ENCODE results near the gene C22orf23.
"Not testable (repeated sequence)": the region's sequence is repeated elsewhere in the genome, so short reads cannot be mapped to it uniquely, and the experiment has no call there.

C22orf23 gene

GRCh38 chr22:37967147-37967546 is 13.7 kb upstream of the C22orf23 start:
- no peak overlapping the region for H3K27ac ChIP-seq (ENCODE audit: low read length)
- H3K36me3 ChIP-seq (ENCODE audit: insufficient read depth, low read depth, low read length) = peaks cover 41% of the 10 kb centered on the region
- no peak overlapping the region for H3K4me3 ChIP-seq (ENCODE audit: low read length)
- no peak overlapping the region for H3K9ac ChIP-seq (ENCODE audit: low read depth, low read length)
- H3K4me1 ChIP-seq (ENCODE audit: insufficient read depth, low read length) = peaks cover 6% of the 10 kb centered on the region; the same call in 1 of the 2 replicates
- H3K27me3 ChIP-seq (ENCODE audit: insufficient read depth, low read length) = no peaks in the 10 kb centered on the region
- H3K9me3 ChIP-seq (ENCODE audit: insufficient read depth, low read depth, low read length) = no peaks in the 10 kb centered on the region

GRCh38 chr22:37965940-37966664 is 12.7 kb upstream of the C22orf23 start:
- Histone ChIP-seq H3K4me3 (ENCODE audit: low read length) (no peak overlapping the region), H3K36me3 (ENCODE audit: insufficient read depth, low read depth, low read length) (peaks cover 52% of the 10 kb centered on the region), H3K27me3 (ENCODE audit: insufficient read depth, low read length) (no peaks in the 10 kb centered on the region), H3K4me1 (ENCODE audit: insufficient read depth, low read length) (no peaks in the 10 kb centered on the region; the same call in 1 of the 2 replicates), H3K9me3 (ENCODE audit: insufficient read depth, low read depth, low read length) (no peaks in the 10 kb centered on the region), H3K27ac (ENCODE audit: low read length) (no peak overlapping the region), H3K9ac (ENCODE audit: low read depth, low read length) (no peak overlapping the region)

- Histone ChIP-seq H3K9me3 (ENCODE audit: insufficient read depth, low read depth, low read length) (no peaks in the 10 kb centered on the region), H3K36me3 (ENCODE audit: insufficient read depth, low read depth, low read length) (peaks cover 73% of the 10 kb centered on the region), H3K27me3 (ENCODE audit: insufficient read depth, low read length) (no peaks in the 10 kb centered on the region), H3K27ac (ENCODE audit: low read length) (no peak overlapping the region), H3K9ac (ENCODE audit: low read depth, low read length) (no peak overlapping the region), H3K4me1 (ENCODE audit: insufficient read depth, low read length) (no peaks in the 10 kb centered on the region; the same call in 1 of the 2 replicates), H3K4me3 (ENCODE audit: low read length) (no peak overlapping the region)
Observed at GRCh38 chr22:37961062-37961461, 7.7 kb upstream of the C22orf23 start.

DNA sequence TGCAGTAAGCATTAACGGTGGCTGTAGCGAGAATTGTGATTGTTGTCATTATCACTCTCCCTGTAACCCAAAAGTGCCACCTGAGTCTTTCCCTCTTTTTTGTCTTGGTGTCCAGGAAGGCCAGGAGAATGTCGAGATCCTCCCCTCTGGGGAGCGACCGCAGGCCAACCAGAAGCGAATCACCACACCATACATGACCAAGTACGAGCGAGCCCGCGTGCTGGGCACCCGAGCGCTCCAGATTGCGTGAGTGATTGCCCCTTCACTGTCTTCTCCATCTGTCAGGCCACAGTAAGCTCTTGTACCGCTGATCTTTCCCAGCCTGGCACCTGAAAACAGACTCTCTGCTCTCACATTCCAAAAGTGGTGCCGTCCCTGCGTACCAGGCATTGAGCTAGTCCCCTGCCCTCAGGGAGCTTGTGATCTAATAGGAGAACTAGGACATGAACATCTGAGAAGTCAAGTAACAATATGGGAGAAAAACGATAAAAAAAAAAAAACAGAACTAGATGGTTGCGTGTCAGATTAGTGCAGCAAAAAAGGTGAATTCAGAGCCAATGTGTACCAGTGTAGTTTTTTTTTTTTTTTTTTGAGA is 5.9 kb upstream of the C22orf23 start:
- Histone ChIP-seq H3K9me3 (ENCODE audit: insufficient read depth, low read depth, low read length) (no peaks in the 10 kb centered on the region), H3K4me1 (ENCODE audit: insufficient read depth, low read length) (peaks cover 4% of the 10 kb centered on the region; the same call in 1 of the 2 replicates), H3K36me3 (ENCODE audit: insufficient read depth, low read depth, low read length) (peaks cover 68% of the 10 kb centered on the region), H3K27me3 (ENCODE audit: insufficient read depth, low read length) (no peaks in the 10 kb centered on the region), H3K4me3 (ENCODE audit: low read length) (no peak overlapping the region), H3K9ac (ENCODE audit: low read depth, low read length) (no peak overlapping the region), H3K27ac (ENCODE audit: low read length) (no peak overlapping the region)

GRCh38 chr22:37957232-37957631 is 3.8 kb upstream of the C22orf23 start:
- peaks cover 57% of the 10 kb centered on the region for H3K36me3 ChIP-seq (ENCODE audit: insufficient read depth, low read depth, low read length)
- peaks cover 4% of the 10 kb centered on the region for H3K4me1 ChIP-seq (ENCODE audit: insufficient read depth, low read length)
- H3K9ac ChIP-seq (ENCODE audit: low read depth, low read length) = no peak overlapping the region

DNA sequence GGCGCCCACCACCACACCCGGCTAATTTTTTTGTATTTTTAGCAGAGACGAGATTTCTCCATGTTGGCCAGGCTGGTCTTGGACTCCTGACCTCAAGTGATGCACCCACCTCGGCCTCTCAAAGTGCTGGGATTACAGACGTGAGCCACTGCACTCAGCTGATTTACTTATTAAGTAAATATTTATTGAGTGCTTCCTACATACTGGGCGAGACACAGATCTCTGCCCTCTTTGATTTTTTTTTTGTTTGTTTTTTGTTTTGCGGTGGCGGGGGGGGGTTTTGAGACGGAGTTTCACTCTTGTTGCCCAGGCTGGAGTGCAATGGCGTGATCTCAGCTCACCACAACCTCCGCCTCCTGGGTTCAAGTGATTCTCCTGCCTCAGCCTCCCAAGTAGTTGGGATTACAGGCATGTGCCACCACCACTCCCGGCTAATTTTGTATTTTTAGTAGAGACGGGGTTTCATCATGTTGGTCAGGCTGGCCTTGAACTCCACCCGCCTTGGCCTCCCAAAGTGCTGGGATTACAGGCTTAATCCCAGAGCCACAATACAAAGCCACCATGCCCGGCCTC is 2.5 kb upstream of the C22orf23 start:
- not testable (repeated sequence) for H3K27ac ChIP-seq (ENCODE audit: low read length); H3K9ac ChIP-seq (ENCODE audit: low read depth, low read length); H3K9me3 ChIP-seq (ENCODE audit: insufficient read depth, low read depth, low read length); H3K4me1 ChIP-seq (ENCODE audit: insufficient read depth, low read length); H3K4me3 ChIP-seq (ENCODE audit: low read length)
- Histone ChIP-seq H3K36me3 (ENCODE audit: insufficient read depth, low read depth, low read length) (peaks cover 43% of the 10 kb centered on the region), H3K27me3 (ENCODE audit: insufficient read depth, low read length) (peaks cover 15% of the 10 kb centered on the region)

More at GRCh38 chr22:37957232-37957631, 3.8 kb upstream of the C22orf23 start:
- Histone ChIP-seq H3K9me3 (ENCODE audit: insufficient read depth, low read depth, low read length) (no peaks in the 10 kb centered on the region), H3K4me3 (ENCODE audit: low read length) (no peak overlapping the region), H3K27ac (ENCODE audit: low read length) (no peak overlapping the region), H3K27me3 (ENCODE audit: insufficient read depth, low read length) (peaks cover 10% of the 10 kb centered on the region)

GRCh38 chr22:37954686-37955085 is 1.3 kb upstream of the C22orf23 start:
- no peak overlapping the region for H3K27ac ChIP-seq (ENCODE audit: low read length)
- H3K4me3 ChIP-seq (ENCODE audit: low read length) = peak overlapping the region; percentile 99
- peaks cover 31% of the 10 kb centered on the region for H3K36me3 ChIP-seq (ENCODE audit: insufficient read depth, low read depth, low read length)
- H3K4me1 ChIP-seq (ENCODE audit: insufficient read depth, low read length) = peaks cover 4% of the 10 kb centered on the region
- peak overlapping the region; percentile 95; the same call in 1 of the 2 replicates for H3K9ac ChIP-seq (ENCODE audit: low read depth, low read length)
- no peaks in the 10 kb centered on the region for H3K9me3 ChIP-seq (ENCODE audit: insufficient read depth, low read depth, low read length)
- H3K27me3 ChIP-seq (ENCODE audit: insufficient read depth, low read length) = peaks cover 15% of the 10 kb centered on the region

DNA sequence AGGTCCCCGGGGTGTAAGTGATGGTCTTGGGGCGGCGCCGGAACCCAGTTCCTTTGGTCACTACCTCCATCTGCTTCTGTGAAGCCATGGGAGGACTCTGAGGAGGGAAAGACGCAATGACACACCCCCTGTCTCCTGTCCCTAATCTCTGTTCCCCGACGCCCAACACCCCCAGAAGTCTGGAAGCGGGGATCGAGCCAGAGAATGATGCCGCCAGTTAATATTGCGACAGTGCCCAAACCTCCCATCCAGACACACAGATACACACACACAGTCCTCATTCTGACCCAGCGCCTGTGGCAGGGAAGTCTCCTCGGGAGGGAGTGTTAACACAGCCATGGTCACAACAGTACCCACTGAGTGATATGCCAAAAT is 352 bp downstream of the C22orf23 start:
- H3K36me3 ChIP-seq (ENCODE audit: insufficient read depth, low read depth, low read length) = peaks cover 15% of the 10 kb centered on the region
- no peak overlapping the region for H3K27ac ChIP-seq (ENCODE audit: low read length)
- H3K9ac ChIP-seq (ENCODE audit: low read depth, low read length) = peak overlapping the region; percentile 45; the same call in 1 of the 2 replicates
- no peaks in the 10 kb centered on the region for H3K9me3 ChIP-seq (ENCODE audit: insufficient read depth, low read depth, low read length)
- peak overlapping the region; percentile 99 for H3K4me3 ChIP-seq (ENCODE audit: low read length)
- peaks cover 4% of the 10 kb centered on the region for H3K4me1 ChIP-seq (ENCODE audit: insufficient read depth, low read length)
- H3K27me3 ChIP-seq (ENCODE audit: insufficient read depth, low read length) = peaks cover 15% of the 10 kb centered on the region

DNA sequence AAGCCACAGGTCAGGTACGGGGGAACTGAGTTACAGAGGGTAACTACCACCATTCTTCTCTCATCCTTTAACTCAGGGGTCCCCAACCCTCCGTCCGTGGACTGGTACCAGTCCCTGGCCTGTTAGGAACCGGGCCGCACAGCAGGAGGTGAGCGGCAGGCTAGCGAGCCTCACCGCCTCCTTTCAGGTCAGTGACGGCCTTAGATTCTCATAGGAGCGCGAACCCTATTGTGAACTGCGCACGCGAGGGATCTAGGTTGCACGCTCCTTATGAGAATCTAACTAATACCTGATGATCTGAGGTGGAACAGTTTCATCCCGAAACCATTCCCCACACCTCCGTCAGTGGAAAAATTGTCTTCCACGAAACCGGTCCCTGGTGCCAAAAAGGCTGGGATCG is 772 bp downstream of the C22orf23 start:
- not testable (repeated sequence) for H3K9me3 ChIP-seq (ENCODE audit: insufficient read depth, low read depth, low read length); H3K27ac ChIP-seq (ENCODE audit: low read length); H3K4me1 ChIP-seq (ENCODE audit: insufficient read depth, low read length); H3K9ac ChIP-seq (ENCODE audit: low read depth, low read length)
- H3K36me3 ChIP-seq (ENCODE audit: insufficient read depth, low read depth, low read length) = peaks cover 12% of the 10 kb centered on the region
- H3K4me3 ChIP-seq (ENCODE audit: low read length) = peak overlapping the region; percentile 99
- H3K27me3 ChIP-seq (ENCODE audit: insufficient read depth, low read length) = peaks cover 15% of the 10 kb centered on the region

- Histone ChIP-seq H3K4me1 (ENCODE audit: insufficient read depth, low read length) (peaks cover 4% of the 10 kb centered on the region; the same call in 1 of the 2 replicates), H3K36me3 (ENCODE audit: insufficient read depth, low read depth, low read length) (no peaks in the 10 kb centered on the region), H3K27me3 (ENCODE audit: insufficient read depth, low read length) (peaks cover 15% of the 10 kb centered on the region), H3K9ac (ENCODE audit: low read depth, low read length) (no peak overlapping the region), H3K27ac (ENCODE audit: low read length) (no peak overlapping the region), H3K4me3 (ENCODE audit: low read length) (no peak overlapping the region), H3K9me3 (ENCODE audit: insufficient read depth, low read depth, low read length) (no peaks in the 10 kb centered on the region)
Observed at GRCh38 chr22:37951305-37951704, 2.1 kb downstream of the C22orf23 start.

DNA sequence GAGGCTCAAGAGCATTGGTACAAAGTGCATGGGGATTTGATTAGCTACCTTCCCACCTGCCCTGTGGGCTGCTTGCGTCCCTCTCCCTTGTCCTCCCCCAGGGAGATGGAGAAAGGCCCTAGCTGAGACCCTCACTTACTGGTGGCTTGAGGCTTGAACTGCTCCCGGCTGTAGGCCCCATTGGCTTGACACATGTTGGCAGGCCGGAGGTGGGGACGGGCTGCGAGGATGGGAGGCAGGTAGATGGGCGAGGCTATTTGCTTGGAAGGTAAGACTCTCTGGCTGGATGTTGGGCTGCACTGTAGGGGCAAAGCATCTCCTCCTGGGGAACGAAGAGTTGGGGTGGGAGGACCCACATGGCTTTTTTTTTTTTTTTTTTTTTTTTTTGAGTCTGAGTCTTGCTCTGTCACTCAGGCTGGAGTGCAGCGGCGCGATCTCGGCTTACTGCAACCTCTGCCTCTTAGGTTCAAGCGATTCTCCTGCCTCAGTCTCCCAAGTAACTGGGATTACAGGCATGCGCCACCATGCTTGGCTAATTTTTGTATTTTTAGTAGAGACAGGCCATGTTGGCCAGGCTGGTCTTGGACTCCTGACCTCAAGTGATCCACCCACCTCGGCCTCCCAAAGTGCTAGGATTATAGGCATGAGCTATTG is 6.1 kb downstream of the C22orf23 start:
- H3K9me3 ChIP-seq (ENCODE audit: insufficient read depth, low read depth, low read length); H3K27me3 ChIP-seq (ENCODE audit: insufficient read depth, low read length); H3K9ac ChIP-seq (ENCODE audit: low read depth, low read length); H3K4me1 ChIP-seq (ENCODE audit: insufficient read depth, low read length); H3K36me3 ChIP-seq (ENCODE audit: insufficient read depth, low read depth, low read length); H3K4me3 ChIP-seq (ENCODE audit: low read length); H3K27ac ChIP-seq (ENCODE audit: low read length): not testable (repeated sequence)

Measured in iPS-20b (cell line).